Panc1 (cell line): ENCODE measurements around the gene SRGAP3. TPM values are rescaled to one million over a fixed set of nuclear protein-coding genes. Genes with fewer than 3 reads are reported as not detected.

Source experiments
- ATAC-seq: fragments of 200-7000 bp; cut with Tn5 transposase; 2 replicates; pipeline ENCODE4 v1.9.1; 2020; ENCODE audit warnings: mild to moderate bottlenecking, moderate library complexity
- BruUV-seq: library from RNA; stranded (reverse); fragments of 400-500 nt; replicated peaks from 2 replicates; lab custom pipeline; 2021; lab: Mats Ljungman, UMichigan
- CTCF ChIA-PET: fragments of 300-600 bp; sonication (Branson Sonifier 250); formaldehyde crosslinking; loops from one replicate; lab custom pipeline; 2022; ENCODE audit warnings: antibody characterized with exemption; lab: Charles Lee
- POLR2A ChIA-PET: fragments of 300-600 bp; sonication (Branson Sonifier 250); formaldehyde crosslinking; loops from one replicate; lab custom pipeline; 2022; ENCODE audit warnings: antibody characterized with exemption; lab: Charles Lee
- DNase-seq: peaks from one replicate; pipeline ENCODE4 v3.0.0-alpha.2; 2010; ENCODE audit warnings: low read depth, low spot score
- H3K27ac ChIP-seq: 2 replicates; pipeline ENCODE4 v1.5.1; 2011; ENCODE audit warnings: mild to moderate bottlenecking, low read length, inconsistent platforms
- H3K27me3 ChIP-seq: fragments of 200-500 bp; sonication (Bioruptor generic); 2 replicates; pipeline ENCODE4 v1.6.0; 2014; ENCODE audit warnings: low read length, inconsistent platforms; ENCODE audit not compliant: control insufficient read depth, insufficient read depth
- H3K36me3 ChIP-seq: fragments of 200-500 bp; sonication (Bioruptor generic); 2 replicates; pipeline ENCODE4 v1.5.1; 2014; ENCODE audit warnings: inconsistent platforms, mild to moderate bottlenecking, low read length, moderate library complexity; ENCODE audit not compliant: control insufficient read depth, insufficient read depth
- H3K4me1 ChIP-seq: 2 replicates; pipeline ENCODE4 v1.5.1; 2011; ENCODE audit warnings: inconsistent platforms, mild to moderate bottlenecking, low read length, moderate library complexity; ENCODE audit not compliant: control insufficient read depth, insufficient read depth
- H3K4me3 ChIP-seq, 2 experiments: 2 replicates each; pipeline ENCODE4 v1.5.1; 2011 to 2012; ENCODE audit warnings: low read depth in 2 of 2, low read length in 2 of 2, mild to moderate bottlenecking in 2 of 2, inconsistent platforms in 1 of 2, moderate library complexity in 1 of 2
- H3K9me3 ChIP-seq: fragments of 200-500 bp; sonication (Bioruptor generic); 2 replicates; pipeline ENCODE4 v1.5.1; 2014; ENCODE audit warnings: low read depth, mild to moderate bottlenecking, inconsistent platforms, low read length, moderate library complexity; ENCODE audit not compliant: control insufficient read depth, insufficient read depth
- CTCF ChIP-seq: fragments of 450-650 bp; IDR thresholded peaks from 2 replicates; pipeline ENCODE4 v1.5.1; 2017; ENCODE audit warnings: mild to moderate bottlenecking
- POLR2AphosphoS5 ChIP-seq: IDR thresholded peaks from 2 replicates; pipeline ENCODE4 v1.6.1; 2012; ENCODE audit warnings: mild to moderate bottlenecking, low read depth, low read length, moderate library complexity
- SIN3A ChIP-seq: IDR thresholded peaks from 2 replicates; pipeline ENCODE4 v1.6.1; 2012; ENCODE audit warnings: low read depth, mild to moderate bottlenecking, low read length, moderate library complexity, borderline replicate concordance; ENCODE audit not compliant: insufficient read depth
- TCF7L2 ChIP-seq: IDR thresholded peaks from 2 replicates; pipeline ENCODE4 v1.6.1; 2011; ENCODE audit warnings: mild to moderate bottlenecking, low read depth, low read length, inconsistent platforms
- in situ Hi-C: cut with HindIII; loops from 2 replicates; pipeline ENCODE4 v1.10.0; 2016; ENCODE audit warnings: low sequenced_read_pairs, low pct_unique_long_range_greater_than_20kb
- intact Hi-C: fragments of 100-400 bp; cut with micrococcal nuclease; formaldehyde crosslinking; loops from one replicate; pipeline ENCODE4 v1.10.0; 2022; ENCODE audit not compliant: unreplicated experiment
- total RNA-seq: library from RNA; stranded (reverse); gene quantifications from one replicate; pipeline ENCODE4 v1.2.1, GENCODE V29; 2021; ENCODE audit not compliant: unreplicated experiment
- TF ChIP-seq, protein P1 (sequence below), 2 experiments: IDR thresholded peaks; 2 replicates each; pipeline ENCODE4 v1.6.1; 2011 to 2012; ENCODE audit warnings: low read depth in 2 of 2, control low read depth in 1 of 2, low read length in 1 of 2, mild to moderate bottlenecking in 1 of 2, moderate library complexity in 1 of 2; ENCODE audit not compliant: insufficient read depth in 1 of 2

The SRGAP3 gene
- total RNA-seq, 1 experiment from 2014 or later: 0.82 TPM

DNA sequence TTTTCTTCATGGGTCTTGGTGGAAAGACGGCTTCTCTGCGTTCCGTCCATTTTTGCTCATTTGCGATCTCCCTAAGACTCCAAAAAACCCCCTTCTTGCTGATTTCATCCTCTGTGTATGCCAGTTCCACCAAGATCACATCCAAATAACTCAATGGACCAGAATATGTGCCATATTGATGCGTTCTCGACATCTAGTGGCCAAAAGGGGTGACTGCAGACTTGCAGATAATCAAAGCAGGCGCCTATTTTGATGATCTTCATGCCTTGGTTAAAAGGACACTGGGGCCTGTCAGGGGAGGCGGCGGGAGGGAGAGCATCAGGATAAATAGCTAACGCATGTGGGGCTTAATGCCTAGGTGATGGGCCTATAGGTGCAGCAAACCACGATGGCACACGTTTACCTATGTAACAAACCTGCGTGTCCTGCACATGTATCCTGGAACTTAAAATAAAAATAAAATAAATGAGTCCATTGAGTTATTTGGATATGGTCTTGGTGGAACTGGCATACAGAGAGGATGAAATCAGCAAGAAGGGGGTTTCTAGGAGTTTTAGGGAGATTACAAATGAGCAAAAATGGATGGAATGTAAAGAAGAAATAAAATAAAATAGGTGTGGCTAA is 182.0 kb downstream of the SRGAP3 start:
- no TSS peak for BruUV-seq
- Histone ChIP-seq H3K9me3 (no peaks in the 10 kb centered on the region), H3K4me1 (no peaks in the 10 kb centered on the region), H3K36me3 (no peaks in the 10 kb centered on the region), H3K27me3 (no peaks in the 10 kb centered on the region; the same call in 1 of the 2 replicates), H3K27ac (no peak overlapping the region), H3K4me3 (no peak overlapping the region)
- ChIA-PET POLR2A (no interaction called here), CTCF (no interaction called here)
- in situ Hi-C loops: no loop called here
- DNase-seq: peak; percentile 45
- peak; percentile 86 for ATAC-seq
- no peak for TF ChIP-seq SIN3A
- TF ChIP-seq POLR2AphosphoS5: no peak
- TF ChIP-seq CTCF: peak; percentile 95
- intact Hi-C loops: loop anchor here (5.0 to 10.0 kb wide), 3 partner anchors 80 to 237 kb away; no protein-coding TSS in a partner anchor

DNA sequence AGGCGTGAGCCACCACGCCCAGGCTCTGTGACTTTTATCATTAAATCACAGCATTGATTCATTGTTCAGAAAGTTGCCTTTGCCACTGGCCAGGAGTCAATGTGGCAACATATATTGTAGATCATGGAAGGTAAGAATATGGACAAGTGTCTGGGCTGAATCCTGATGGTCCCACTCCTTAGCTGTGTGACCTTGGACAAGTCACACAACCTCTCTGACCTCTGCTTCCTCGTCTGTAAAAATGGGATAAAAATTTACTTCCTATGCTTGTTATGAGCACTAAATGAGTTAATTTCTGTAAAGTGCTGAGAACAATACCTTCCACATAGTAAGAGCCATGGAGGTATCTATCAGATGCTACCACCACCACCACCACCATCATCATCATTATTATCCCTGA is 182.7 kb downstream of the SRGAP3 start:
- intact Hi-C loops: loop anchor here (5.0 to 10.0 kb wide), 3 partner anchors 79 to 238 kb away; no protein-coding TSS in a partner anchor
- Histone ChIP-seq H3K4me3 (no peak overlapping the region), H3K27me3 (no peaks in the 10 kb centered on the region; the same call in 1 of the 2 replicates), H3K9me3 (no peaks in the 10 kb centered on the region), H3K27ac (no peak overlapping the region), H3K4me1 (no peaks in the 10 kb centered on the region), H3K36me3 (no peaks in the 10 kb centered on the region)
- ATAC-seq (no peak), DNase-seq (no peak)
- no TSS peak for BruUV-seq
- ChIA-PET CTCF (no interaction called here), POLR2A (no interaction called here)
- in situ Hi-C loops: no loop called here
- TF ChIP-seq, protein P1, sequence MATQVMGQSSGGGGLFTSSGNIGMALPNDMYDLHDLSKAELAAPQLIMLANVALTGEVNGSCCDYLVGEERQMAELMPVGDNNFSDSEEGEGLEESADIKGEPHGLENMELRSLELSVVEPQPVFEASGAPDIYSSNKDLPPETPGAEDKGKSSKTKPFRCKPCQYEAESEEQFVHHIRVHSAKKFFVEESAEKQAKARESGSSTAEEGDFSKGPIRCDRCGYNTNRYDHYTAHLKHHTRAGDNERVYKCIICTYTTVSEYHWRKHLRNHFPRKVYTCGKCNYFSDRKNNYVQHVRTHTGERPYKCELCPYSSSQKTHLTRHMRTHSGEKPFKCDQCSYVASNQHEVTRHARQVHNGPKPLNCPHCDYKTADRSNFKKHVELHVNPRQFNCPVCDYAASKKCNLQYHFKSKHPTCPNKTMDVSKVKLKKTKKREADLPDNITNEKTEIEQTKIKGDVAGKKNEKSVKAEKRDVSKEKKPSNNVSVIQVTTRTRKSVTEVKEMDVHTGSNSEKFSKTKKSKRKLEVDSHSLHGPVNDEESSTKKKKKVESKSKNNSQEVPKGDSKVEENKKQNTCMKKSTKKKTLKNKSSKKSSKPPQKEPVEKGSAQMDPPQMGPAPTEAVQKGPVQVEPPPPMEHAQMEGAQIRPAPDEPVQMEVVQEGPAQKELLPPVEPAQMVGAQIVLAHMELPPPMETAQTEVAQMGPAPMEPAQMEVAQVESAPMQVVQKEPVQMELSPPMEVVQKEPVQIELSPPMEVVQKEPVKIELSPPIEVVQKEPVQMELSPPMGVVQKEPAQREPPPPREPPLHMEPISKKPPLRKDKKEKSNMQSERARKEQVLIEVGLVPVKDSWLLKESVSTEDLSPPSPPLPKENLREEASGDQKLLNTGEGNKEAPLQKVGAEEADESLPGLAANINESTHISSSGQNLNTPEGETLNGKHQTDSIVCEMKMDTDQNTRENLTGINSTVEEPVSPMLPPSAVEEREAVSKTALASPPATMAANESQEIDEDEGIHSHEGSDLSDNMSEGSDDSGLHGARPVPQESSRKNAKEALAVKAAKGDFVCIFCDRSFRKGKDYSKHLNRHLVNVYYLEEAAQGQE (IDR thresholded peaks at IDR 0.05; ENCODE audit: insufficient read depth in 1 of 2, low read depth in 2 of 2, low read length in 1 of 2): no peak
- no peak for TF ChIP-seq SIN3A
- no peak for TF ChIP-seq CTCF
- no peak for TF ChIP-seq TCF7L2
- TF ChIP-seq POLR2AphosphoS5: no peak
